ENCODE data around the gene NDUFS7. TPM values are rescaled to one million over a fixed set of nuclear protein-coding genes. Genes with fewer than 3 reads are reported as not detected.

NDUFS7 gene
- total RNA-seq, 1 donor from 2014 or later = 55.9 TPM

- Mint-ChIP-seq H3K4me3 (peak overlapping the region; percentile 91), H3K4me1 (peaks cover 50% of the 10 kb centered on the region), H3K9me3 (no peaks in the 10 kb centered on the region), H3K27me3 (ENCODE audit: low read depth) (no peaks in the 10 kb centered on the region), H3K27ac (peak overlapping the region; percentile 97), H3K36me3 (no peaks in the 10 kb centered on the region)
- TF ChIP-seq CTCF (IDR thresholded peaks at IDR 0.05; ENCODE audit: unreplicated experiment) = no peak
- no peak for DNase-seq (ENCODE audit: low spot score in 2 of 2, unreplicated experiment in 2 of 2)
Observed at GRCh38 chr19:1410136-1410786, 26.6 kb downstream of the NDUFS7 start.

- no peak for TF ChIP-seq CTCF (IDR thresholded peaks at IDR 0.05; ENCODE audit: unreplicated experiment)
- Mint-ChIP-seq H3K27me3 (ENCODE audit: low read depth) (no peaks in the 10 kb centered on the region), H3K9me3 (no peaks in the 10 kb centered on the region), H3K4me3 (peak overlapping the region; percentile 91), H3K4me1 (peaks cover 55% of the 10 kb centered on the region), H3K27ac (peak overlapping the region; percentile 97), H3K36me3 (no peaks in the 10 kb centered on the region)
- no peak for DNase-seq (ENCODE audit: low spot score in 2 of 2, unreplicated experiment in 2 of 2)
Observed at GRCh38 chr19:1410789-1411188, 27.1 kb downstream of the NDUFS7 start.

- no peaks in the 10 kb centered on the region for H3K36me3 Mint-ChIP-seq
- no peak overlapping the region for H3K4me3 Mint-ChIP-seq
- H3K4me1 Mint-ChIP-seq = peaks cover 59% of the 10 kb centered on the region
- H3K27ac Mint-ChIP-seq = peak overlapping the region; percentile 81
- no peak for DNase-seq (ENCODE audit: low spot score in 2 of 2, unreplicated experiment in 2 of 2)
- H3K9me3 Mint-ChIP-seq = no peaks in the 10 kb centered on the region
- no peaks in the 10 kb centered on the region for H3K27me3 Mint-ChIP-seq (ENCODE audit: low read depth)
- TF ChIP-seq CTCF (IDR thresholded peaks at IDR 0.05; ENCODE audit: unreplicated experiment) = no peak
Observed at GRCh38 chr19:1411255-1412191, 27.8 kb downstream of the NDUFS7 start.

GRCh38 chr19:1412323-1412923 is 28.7 kb downstream of the NDUFS7 start:
- H3K27me3 Mint-ChIP-seq (ENCODE audit: low read depth) = no peaks in the 10 kb centered on the region
- no peaks in the 10 kb centered on the region for H3K9me3 Mint-ChIP-seq
- H3K27ac Mint-ChIP-seq = peak overlapping the region; percentile 76
- no peak for TF ChIP-seq CTCF (IDR thresholded peaks at IDR 0.05; ENCODE audit: unreplicated experiment)
- H3K4me1 Mint-ChIP-seq = peaks cover 67% of the 10 kb centered on the region
- no peak for DNase-seq (ENCODE audit: low spot score in 2 of 2, unreplicated experiment in 2 of 2)
- H3K36me3 Mint-ChIP-seq = no peaks in the 10 kb centered on the region
- H3K4me3 Mint-ChIP-seq = no peak overlapping the region

DNA sequence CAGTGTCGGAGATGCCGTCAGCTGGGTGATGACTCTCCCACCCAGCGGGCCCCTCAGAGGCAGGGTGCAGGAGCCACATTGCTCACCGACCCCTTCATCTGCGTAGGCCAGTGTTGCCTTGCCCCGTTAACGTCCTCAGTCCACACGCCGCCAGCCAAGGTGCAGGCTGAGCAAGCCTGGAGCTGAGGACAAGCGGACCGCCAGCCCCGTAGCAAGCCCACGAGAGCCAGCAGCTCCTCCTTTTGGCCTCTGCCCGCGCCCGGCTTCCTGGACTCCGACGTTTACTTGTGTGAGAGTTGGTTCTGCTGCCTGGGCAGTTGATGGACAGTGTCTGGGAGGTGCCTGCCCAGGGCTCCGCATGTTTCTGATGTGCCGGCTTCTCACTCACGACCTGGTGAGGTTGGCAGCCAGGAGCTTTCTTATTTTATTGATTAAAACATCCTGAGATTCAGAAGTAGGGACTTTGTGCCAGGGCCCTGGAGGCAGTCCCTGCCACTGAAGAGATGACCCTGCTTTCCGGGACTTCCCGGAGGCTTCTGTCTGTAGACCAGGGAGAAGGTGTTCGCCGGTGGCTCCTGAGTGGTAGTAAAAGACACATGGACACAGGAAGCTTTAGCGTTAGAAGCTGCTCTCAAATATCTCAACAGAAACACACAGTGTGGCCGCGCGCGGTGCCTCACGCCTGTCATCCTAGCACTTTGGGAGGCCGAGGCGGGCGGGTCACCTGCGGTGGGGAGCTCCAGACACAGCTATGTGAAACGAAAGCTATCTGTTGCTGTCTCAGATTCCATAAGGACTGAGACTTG is 29.5 kb downstream of the NDUFS7 start:
- H3K4me1 Mint-ChIP-seq = peaks cover 75% of the 10 kb centered on the region
- no peak for TF ChIP-seq CTCF (IDR thresholded peaks at IDR 0.05; ENCODE audit: unreplicated experiment)
- no peak overlapping the region for H3K4me3 Mint-ChIP-seq
- peak overlapping the region; percentile 90 for H3K27ac Mint-ChIP-seq
- H3K27me3 Mint-ChIP-seq (ENCODE audit: low read depth) = no peaks in the 10 kb centered on the region
- no peaks in the 10 kb centered on the region for H3K9me3 Mint-ChIP-seq
- no peak for DNase-seq (ENCODE audit: low spot score in 2 of 2, unreplicated experiment in 2 of 2)
- H3K36me3 Mint-ChIP-seq = no peaks in the 10 kb centered on the region
